ENCODE results near the gene PCK2.
"Not testable (repeated sequence)": the region's sequence is repeated elsewhere in the genome, so short reads cannot be mapped to it uniquely, and the experiment has no call there.

Gene PCK2

DNA sequence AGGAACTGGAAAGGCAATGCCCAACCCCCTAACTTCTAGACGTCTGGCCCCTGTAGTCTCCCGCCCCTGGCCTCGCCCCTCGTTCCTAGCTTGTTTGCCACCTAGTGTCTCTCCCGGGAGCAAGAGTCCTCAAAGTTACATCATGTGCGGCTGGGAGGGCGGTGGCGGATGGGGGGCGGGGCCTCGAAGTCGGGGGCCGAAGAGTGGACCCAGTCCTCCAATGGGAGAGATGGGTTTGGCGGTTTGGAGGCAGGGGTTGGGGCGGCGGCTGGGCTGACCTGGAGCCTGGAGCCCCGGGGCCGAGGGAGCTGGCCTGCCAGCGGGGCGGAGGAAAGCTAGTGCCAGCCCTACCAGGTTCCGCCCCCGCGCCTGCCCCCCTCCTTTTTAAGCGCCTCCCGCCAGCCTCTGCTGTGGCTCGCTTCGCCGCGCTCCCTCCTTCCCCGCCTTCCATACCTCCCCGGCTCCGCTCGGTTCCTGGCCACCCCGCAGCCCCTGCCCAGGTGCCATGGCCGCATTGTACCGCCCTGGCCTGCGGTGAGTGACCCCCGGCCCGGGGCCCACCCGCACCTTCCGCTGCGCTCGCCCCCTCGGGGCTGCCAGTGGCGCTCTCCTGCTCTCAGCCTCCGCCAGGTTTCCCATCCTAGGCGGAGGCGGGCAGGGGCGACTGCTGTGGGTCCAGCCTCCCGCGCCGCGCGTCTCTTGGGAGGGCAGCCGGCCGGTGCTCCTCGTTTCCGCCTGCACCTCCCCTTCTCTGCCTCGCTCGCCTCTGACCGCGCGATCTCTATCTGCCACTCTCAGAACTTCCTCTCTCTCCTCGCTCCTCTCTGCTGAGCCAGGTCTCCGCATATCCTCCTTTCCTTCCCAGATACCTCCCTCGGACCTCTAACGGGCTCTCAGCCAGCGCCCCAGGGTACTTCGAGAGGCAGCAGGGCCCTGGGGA, at the start of gene PCK2:
Gene PCK2 (plus strand): TSS at position 411 of the 940 bp plus-strand sequence. CDS start 95 bp downstream, at position 506.
- peak; percentile 87 to 90 for DNase-seq

- peak; percentile 9 to 25 for DNase-seq
Measured at GRCh38 chr14:24049002-24049401, 45.1 kb upstream of the PCK2 start.

DNA sequence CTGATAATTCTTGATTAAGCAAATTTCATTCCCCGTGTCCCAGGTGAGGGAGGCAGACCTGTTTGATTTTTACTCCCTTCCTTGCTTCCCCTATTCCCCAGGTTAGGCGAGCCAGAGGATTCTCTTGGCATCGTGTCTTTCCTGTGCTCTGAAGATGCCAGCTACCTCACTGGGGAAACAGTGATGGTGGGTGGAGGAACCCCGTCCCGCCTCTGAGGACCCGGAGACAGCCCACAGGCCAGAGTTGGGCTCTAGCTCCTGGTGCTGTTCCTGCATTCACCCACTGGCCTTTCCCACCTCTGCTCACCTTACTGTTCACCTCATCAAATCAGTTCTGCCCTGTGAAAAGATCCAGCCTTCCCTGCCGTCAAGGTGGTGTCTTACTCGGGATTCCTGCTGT, 43.4 kb upstream of the PCK2 start:
- not testable (repeated sequence) for DNase-seq

GRCh38 chr14:24051176-24051788, 42.8 kb upstream of the PCK2 start:
- no peak for DNase-seq

DNA sequence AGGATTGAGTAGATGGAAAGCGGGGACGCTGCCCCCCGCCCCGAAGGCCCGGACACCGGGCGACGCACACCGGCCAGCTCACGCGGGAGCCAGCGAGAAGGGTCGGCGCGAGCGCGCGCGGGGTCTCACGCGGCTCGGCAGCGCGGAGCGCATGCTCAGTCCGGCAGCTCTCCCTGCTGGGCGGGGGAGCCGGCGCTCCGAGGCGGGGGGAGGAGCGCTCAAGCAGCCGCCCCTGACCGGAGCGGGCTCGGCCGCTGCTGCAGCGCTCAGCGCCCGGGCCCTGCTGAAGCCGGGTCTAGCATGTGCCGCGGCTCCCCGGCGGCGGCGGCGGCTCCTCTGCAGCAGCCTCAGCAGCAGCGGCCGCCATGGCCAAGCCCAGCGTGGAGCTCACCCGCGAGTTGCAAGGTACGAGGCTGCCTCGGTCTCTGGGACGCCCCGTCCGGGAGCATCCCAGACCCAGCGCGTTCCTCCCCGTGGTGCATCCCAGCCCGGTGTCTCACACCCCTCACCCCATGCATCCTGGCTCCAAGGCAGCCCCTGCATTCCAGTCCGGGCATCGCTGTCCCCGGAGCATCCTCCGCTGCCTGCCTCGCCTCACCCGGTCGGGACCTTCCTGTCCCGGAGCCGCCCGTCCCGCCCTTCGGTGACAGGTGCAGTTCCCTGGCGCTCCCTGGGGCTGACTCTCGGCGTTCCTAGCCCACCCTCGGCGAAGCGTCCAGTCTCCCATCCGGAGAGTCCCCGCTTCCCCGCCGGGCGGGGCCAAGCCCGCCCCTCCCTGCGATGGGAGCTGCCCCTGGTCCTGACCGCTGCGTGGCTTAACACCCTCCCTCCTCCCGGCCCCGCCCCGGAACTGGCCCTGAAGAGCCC, 42.1 kb upstream of the PCK2 start, which contains the start of gene CARMIL3:
Gene CARMIL3 (plus strand): TSS at position 221 of the 867 bp plus-strand sequence. CDS start 145 bp downstream, at position 366.
- peak; percentile 12 to 25 for DNase-seq

GRCh38 chr14:24052656-24053547, 41.2 kb upstream of the PCK2 start:
- no peak for DNase-seq

GRCh38 chr14:24053548-24054323, 40.4 kb upstream of the PCK2 start:
- no peak for DNase-seq

- no peak for DNase-seq
Measured at GRCh38 chr14:24054324-24054641, 39.8 kb upstream of the PCK2 start.

GRCh38 chr14:24054646-24055045, 39.5 kb upstream of the PCK2 start:
- no peak for DNase-seq

DNA sequence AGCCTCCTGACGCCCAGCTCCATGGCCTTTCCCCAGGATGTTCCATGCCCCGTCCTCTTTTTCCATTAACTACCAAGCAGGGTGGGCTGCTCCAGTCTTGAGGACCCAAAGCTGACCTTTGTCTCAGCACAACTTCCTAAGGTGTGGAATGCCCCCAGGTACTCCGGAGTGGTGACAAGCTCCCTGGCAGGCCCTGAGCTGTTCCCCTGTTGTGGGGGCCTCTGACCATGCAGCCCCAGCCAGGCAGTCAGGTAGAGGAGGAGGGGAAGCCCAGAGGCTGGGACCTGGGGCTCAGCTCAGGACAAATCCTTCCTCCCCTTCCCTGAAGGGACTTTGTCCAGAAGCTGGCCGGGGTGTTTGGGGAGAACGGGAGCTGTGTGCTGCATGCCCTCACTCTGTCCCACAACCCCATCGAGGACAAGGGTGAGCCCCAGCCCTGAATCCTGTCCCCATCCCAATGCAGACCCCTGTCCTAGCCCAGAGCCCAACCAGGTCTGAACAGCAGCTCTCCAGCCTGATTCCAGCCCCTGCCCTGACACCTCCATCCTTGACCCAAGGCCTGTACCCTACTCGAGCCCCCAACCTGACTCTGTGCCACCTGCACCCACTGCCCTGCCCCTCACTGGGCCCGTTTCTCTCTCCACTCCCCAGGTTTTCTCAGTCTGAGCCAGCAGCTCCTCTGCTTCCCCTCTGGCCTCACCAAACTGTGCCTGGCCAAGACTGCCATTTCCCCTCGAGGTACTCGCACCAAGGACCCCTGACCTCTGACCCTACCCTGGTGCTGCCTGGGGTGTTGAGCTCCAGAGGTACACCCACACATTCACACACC, 37.9 kb upstream of the PCK2 start:
- no peak for DNase-seq

DNA sequence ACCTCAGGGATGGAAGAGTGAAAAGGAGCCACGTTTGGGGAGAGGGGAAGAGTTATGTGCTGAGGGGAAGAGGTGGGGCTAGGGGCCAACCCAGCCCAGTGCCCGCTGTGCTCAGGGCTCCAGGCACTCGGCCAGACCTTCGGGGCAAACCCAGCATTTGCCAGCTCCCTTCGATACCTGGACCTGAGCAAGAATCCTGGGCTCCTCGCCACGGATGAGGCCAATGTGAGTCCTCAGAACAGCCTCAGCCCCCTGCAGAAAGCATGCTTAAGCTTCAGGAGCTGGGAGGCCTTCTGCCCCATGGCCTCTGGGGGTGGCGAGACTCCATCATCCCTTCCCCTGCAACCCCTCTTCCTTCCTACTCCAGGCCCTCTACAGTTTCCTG, 37.3 kb upstream of the PCK2 start:
- no peak for DNase-seq

DNA sequence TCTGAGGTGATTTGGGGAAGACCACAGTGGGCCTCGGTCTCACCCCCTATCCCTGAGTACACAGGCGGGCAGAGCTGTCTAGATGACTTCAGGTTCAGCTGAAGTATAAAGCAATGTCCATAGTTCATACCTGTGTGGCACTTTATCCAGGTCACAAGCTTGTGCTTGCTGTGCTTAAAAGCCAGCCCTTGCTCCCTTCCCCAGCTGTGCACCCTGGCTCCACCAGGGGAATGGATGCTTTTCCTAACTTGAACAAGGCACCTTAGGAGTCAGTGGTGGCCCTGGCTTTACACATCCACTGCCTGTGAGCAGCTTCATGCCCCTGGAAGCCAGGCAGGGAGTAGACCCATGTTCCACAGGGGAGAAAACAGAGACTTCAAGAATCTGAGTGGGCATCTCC, 36.8 kb upstream of the PCK2 start:
- no peak for DNase-seq

DNA sequence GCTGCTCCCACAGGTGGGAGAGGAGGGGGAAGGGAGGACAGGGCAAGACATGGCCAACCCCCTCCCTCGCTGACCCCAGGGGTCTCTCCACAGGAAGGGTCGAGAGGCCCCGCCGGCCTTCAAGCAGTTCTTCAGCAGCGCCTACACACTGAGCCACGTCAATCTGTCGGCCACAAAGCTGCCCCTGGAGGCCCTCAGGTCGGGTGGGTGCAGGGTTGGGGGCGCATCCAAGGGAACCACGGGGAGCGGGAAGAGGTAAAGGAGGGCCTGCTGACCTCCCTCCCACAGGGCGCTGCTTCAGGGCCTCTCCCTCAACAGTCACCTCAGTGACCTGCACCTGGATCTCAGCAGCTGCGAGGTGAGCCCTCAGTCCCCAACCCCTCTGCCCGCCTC, 36.2 kb upstream of the PCK2 start:
- no peak for DNase-seq

- peak; percentile 38 to 57 for DNase-seq
Measured at GRCh38 chr14:24058260-24058950, 35.7 kb upstream of the PCK2 start.

DNA sequence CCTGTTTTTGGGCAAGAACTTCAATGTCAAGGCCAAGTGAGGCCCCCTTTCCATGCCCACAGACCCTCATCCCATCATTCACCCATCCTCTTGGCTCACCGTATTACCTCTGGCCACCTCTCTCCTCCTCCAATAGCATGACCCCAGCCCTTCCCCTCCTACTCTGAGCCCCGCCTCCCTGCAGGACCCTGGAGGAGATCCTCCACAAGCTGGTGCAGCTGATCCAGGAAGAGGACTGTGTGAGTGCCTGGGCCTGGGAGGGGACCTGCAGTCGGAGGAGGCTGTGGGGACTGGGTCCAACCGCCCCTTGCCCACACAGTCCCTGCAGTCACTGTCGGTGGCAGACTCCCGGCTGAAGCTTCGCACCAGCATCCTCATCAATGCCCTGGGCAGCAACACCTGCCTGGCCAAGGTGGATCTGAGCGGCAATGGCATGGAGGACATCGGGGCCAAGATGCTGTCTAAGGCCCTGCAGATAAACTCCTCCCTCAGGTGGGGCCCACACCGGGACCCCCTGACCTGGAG, 35.1 kb upstream of the PCK2 start:
- DNase-seq, result no peak

DNA sequence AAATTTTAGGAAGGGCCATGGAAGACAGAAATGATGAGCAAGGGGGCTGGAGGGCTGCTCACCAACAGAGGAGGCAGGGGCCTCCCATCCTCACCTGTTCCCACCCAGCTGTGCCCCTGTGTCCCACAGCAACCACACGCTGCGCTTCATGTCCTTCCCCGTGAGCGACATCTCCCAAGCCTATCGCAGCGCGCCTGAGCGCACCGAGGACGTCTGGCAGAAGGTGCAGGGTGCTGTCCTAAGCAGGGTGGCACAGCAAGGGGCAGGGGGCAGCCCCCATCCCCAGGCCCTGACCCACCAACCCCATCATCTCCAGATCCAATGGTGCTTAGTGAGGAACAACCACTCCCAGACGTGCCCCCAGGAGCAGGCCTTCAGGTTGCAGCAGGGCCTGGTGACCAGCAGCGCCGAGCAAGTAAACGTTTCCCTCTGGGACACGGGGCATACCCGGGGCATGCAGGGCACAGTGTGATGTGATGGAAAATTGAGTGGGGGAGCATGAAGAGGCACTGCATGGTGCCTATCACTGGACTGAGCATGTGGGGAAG, 34.2 kb upstream of the PCK2 start:
- no peak for DNase-seq

DNA sequence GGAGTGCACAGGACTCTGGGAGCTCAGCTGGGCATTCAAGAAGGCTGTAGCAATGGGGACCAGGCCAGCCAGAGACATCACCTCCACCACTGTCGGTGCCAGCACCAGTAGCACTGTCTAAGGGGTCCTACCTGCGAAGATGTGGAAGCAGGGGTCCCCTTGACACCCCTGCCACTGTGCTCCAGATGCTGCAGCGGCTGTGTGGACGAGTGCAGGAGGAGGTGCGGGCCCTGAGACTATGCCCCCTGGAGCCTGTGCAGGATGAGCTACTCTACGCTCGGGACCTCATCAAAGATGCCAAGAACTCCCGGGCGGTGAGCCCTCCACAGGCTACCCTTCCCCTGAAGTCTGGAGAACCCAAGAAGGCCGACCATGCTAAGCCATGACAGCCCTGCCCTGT, 33.7 kb upstream of the PCK2 start:
- DNase-seq, result no peak

- no peak for DNase-seq
Measured at GRCh38 chr14:24060984-24061913, 32.9 kb upstream of the PCK2 start.
